AG09319 (cell line): ENCODE measurements around the gene AGR3.
A peak's percentile ranks its signal among the peaks of the same experiment; 100 is the strongest.

Experiments used
- DNase-seq: peaks from one replicate; pipeline ENCODE4 v3.0.0-alpha.2; 2010; ENCODE audit warnings: low read depth; ENCODE audit errors: extremely low read depth
- CTCF ChIP-seq: IDR thresholded peaks from 2 replicates; pipeline ENCODE4 v1.5.1; 2011; ENCODE audit warnings: low read depth, mild to moderate bottlenecking, inconsistent platforms, low read length, moderate library complexity

AGR3 gene

GRCh38 chr7:16881844-16882243 is at the start of gene AGR3:
Gene AGR3, minus strand, starts transcription at chr7:16881983. Its CDS starts 3,365 bp downstream, at chr7:16878618.
- no peak for DNase-seq
- TF ChIP-seq CTCF: no peak

GRCh38 chr7:16930946-16931345 is 49.2 kb upstream of the AGR3 start:
- no peak for TF ChIP-seq CTCF
- DNase-seq: no peak

GRCh38 chr7:16929146-16929762 is 47.5 kb upstream of the AGR3 start:
- TF ChIP-seq CTCF: no peak
- no peak for DNase-seq

- no peak for TF ChIP-seq CTCF
- no peak for DNase-seq
Observed at GRCh38 chr7:16926861-16927260, 45.1 kb upstream of the AGR3 start.

- TF ChIP-seq CTCF: peak; percentile 90
- no peak for DNase-seq
Observed at GRCh38 chr7:16926283-16926682, 44.5 kb upstream of the AGR3 start.

GRCh38 chr7:16925609-16926008 is 43.8 kb upstream of the AGR3 start:
- DNase-seq: peak; percentile 49
- TF ChIP-seq CTCF: no peak

- no peak for TF ChIP-seq CTCF
- DNase-seq: no peak
Observed at GRCh38 chr7:16923019-16923418, 41.2 kb upstream of the AGR3 start.
